ENCODE results near the gene TMEM63C. TPM values are rescaled to one million over a fixed set of nuclear protein-coding genes. Genes with fewer than 3 reads are reported as not detected.
"Not testable (repeated sequence)": the region's sequence is repeated elsewhere in the genome, so short reads cannot be mapped to it uniquely, and the experiment has no call there.

Gene TMEM63C
- total RNA-seq, 1 donor from 2014 or later: 3.4 TPM

DNA sequence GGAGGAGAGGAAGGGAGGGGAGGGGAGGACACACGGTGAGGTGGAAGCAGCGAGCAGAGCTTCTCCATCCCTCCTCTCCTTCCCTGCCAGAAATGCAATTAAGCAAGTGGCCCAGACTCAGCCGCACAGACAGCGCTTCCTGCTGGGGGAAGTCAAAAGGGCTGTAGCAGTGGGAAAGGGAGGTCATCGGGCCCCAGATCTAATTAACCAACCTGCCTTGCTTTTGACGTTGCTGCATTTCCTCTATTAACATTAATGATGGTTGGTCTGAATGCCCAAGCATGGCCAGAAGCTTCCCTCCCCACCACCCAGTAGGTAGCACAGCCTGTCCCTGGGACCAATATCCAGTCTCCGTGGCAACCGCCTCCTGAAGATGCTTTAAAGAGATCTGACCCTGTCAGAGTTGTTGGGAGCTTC, 94.0 kb downstream of the TMEM63C start:
- no peak for DNase-seq (ENCODE audit: low spot score)

DNA sequence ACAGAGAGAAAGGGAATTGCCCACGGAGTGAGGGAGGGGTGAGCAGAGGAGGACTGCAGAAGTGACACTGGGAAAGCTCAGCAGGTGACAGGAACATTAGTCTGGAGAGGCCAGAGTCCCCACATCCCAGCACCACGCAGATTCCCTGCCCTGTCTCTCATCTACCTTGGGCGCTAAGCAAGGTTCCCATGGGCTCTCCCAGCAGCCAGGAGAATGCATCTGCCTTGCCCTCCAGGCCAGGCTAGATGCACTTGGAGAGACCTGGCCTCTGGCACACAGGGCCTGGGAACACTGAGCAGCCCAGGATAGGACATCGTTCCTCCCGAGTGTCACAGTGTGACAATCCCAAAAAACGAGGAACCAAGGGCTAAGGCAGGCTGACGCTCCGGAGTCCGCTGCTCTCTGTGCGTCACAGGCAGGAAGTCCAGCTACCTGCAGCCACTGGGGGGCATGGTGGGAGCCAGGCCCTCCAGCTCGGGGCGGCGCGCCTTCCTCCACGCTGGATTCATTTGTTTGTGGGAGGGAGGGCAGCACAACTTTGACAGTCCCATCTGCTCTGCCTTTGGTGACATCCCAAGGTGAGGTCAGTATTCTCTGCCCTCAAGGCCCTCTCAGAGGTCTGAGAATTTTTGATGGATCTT, 94.8 kb downstream of the TMEM63C start:
- no peak for DNase-seq (ENCODE audit: low spot score)

- no peak for DNase-seq (ENCODE audit: low spot score)
Measured at GRCh38 chr14:77276959-77277358, 95.4 kb downstream of the TMEM63C start.

GRCh38 chr14:77278461-77279230, 97.0 kb downstream of the TMEM63C start:
- DNase-seq (ENCODE audit: low spot score): no peak

DNA sequence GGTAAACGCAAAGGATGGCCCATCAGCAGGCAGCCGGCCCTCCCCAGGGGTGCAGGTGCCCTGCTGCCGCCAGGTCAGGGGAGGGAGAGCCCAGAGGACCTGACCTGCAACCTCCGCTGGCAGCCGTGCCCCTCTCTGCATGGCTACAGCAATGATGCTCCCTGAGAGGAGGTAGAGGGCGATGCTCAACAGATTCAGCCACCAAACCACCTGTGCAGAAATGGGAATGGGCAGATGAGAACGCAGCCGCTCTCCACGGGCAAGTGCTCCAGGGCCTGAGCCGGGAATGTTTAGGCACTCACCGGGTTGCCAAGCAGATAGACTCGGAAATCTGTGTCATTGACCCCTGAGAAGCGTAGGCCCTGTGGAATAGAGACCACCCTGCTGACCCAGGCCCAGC, 98.1 kb downstream of the TMEM63C start:
- no peak for DNase-seq (ENCODE audit: low spot score)

- not testable (repeated sequence) for DNase-seq (ENCODE audit: low spot score)
Measured at GRCh38 chr14:77280921-77281320, 99.3 kb downstream of the TMEM63C start.

GRCh38 chr14:77281852-77282410, 100.3 kb downstream of the TMEM63C start:
- DNase-seq (ENCODE audit: low spot score): no peak

DNA sequence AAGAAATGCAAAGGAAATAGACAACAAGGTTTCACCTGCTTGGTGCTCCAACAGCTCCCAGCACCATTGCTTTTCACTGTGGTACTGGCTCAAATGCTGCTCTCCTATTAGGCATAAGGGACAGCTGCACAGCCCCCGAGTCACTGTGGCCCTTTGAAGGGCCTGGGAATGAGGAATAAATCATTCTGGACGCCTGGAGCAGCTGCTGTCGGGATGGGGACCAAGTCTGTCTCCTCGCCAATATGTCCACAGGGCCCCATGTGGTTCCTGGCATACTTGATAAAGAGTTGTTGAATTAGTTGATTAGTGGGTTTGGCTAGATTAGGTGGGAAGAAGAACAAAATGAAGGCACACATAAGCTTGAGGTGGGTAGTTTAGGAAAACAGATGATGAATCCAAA, 102.5 kb downstream of the TMEM63C start:
- DNase-seq (ENCODE audit: low spot score): no peak

- DNase-seq (ENCODE audit: low spot score): no peak
Measured at GRCh38 chr14:77284466-77284865, 102.9 kb downstream of the TMEM63C start.

GRCh38 chr14:77286576-77286975, 105.0 kb downstream of the TMEM63C start:
- no peak for DNase-seq (ENCODE audit: low spot score)

DNA sequence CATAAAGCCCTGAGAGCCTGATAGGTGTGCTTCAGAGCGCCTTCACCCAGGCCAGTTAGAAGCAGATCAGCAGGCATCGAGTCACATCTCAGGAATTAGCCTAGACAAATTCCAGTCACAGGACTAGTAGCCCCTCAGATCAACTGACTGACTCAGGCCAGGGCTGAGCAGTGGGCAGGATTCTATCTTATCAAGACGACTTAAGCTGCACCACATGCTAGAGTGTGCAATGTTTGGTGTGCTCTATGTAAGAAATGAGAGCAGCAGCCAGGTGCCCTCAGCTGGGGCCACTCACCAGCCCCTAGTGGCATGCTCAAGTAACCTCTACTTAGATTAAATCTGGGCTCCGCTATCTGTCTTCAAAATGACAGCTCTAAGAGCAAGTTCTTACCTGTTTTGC, 109.1 kb downstream of the TMEM63C start:
- DNase-seq (ENCODE audit: low spot score): no peak

DNA sequence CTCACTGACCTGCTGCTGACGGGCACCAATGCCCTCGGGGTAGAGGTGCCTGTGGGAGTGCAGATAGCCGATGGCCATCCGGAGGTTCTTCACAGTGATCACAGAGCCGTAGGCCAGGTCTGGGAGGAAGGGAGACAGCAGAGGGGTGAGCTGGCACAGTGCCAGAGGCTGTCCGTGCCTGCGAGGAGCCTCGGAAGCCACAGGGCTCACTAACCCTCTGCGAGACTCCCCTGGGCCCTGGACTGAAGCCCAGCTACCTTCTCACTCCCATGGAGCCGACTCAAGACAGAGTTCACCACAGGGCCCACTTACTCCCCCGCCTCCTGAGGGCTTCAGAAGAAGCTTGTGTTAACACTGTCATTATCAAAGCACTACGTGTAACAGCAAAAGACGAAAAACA, 114.6 kb downstream of the TMEM63C start:
- no peak for DNase-seq (ENCODE audit: low spot score)

GRCh38 chr14:77296906-77297305, 115.3 kb downstream of the TMEM63C start:
- DNase-seq (ENCODE audit: low spot score): no peak

- DNase-seq (ENCODE audit: low spot score): no peak
Measured at GRCh38 chr14:77299771-77300170, 118.2 kb downstream of the TMEM63C start.

GRCh38 chr14:77301103-77301502, 119.5 kb downstream of the TMEM63C start:
- peak; percentile 76 for DNase-seq (ENCODE audit: low spot score)

- no peak for DNase-seq (ENCODE audit: low spot score)
Measured at GRCh38 chr14:77302926-77303325, 121.3 kb downstream of the TMEM63C start.

GRCh38 chr14:77303417-77304156, 122.0 kb downstream of the TMEM63C start:
- no peak for DNase-seq (ENCODE audit: low spot score)

DNA sequence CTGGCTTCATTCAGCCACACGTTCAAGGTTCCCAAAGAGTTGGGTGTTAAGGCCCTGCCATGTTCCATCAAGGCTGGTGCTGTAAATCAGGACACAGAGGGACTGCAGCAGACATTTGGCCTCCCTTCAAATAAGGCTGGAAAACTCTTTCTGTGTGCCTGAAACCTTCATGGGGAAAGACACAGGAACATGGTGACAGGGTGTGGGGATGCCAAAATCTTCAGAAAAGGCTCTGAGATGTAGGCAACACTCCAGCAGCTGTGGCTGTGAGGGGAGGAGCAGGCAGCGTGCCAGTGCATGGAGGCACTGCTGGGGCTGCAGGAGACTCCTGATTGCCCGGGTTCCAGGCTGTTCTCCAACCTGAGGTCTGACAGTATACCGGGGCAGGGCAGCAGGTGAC, 124.1 kb downstream of the TMEM63C start:
- no peak for DNase-seq (ENCODE audit: low spot score)

GRCh38 chr14:77306416-77306815, 124.8 kb downstream of the TMEM63C start:
- DNase-seq (ENCODE audit: low spot score): no peak

DNA sequence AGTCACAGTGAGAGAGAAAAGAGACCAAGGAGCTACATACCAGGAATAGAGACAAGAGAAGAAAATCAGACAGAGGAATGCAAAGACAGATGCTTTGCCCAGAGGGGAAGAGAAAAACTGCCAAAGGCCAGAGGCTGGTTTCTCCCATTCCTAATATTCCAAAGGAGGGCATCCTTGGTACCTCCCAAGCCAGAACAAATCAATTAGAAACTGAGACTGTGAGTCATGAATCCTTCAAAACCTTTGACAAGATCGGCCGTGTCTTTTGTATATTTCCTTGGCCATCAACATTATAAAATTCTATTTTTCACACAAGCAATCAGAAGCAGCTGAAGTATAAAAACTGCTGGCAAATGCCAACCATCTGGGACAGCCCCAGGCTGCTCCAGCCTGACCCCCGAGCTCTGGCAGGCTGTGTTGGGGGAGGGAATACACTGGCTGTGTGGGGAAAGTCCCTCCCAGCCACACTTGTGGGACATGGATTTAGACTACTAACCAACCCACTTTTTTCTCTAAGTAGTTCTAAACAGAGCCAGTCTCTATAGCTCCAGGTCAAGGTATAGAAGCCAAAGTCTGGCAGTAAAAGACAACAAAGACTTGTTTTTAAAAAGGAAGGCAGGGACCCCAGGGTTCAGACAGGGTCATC, 125.4 kb downstream of the TMEM63C start:
- DNase-seq (ENCODE audit: low spot score): peak; percentile 26
